ENCODE data around the gene EMP2. TPM values are rescaled to one million over a fixed set of nuclear protein-coding genes. Genes with fewer than 3 reads are reported as not detected.

Gene EMP2
- total RNA-seq, 4 donors from 2014 or later: 34.7 to 53.5 (median 39.6) TPM

- no peak for TF ChIP-seq CTCF (IDR thresholded peaks at IDR 0.05; ENCODE audit: low read depth)
Measured at GRCh38 chr16:10522966-10523365, 57.4 kb downstream of the EMP2 start.

DNA sequence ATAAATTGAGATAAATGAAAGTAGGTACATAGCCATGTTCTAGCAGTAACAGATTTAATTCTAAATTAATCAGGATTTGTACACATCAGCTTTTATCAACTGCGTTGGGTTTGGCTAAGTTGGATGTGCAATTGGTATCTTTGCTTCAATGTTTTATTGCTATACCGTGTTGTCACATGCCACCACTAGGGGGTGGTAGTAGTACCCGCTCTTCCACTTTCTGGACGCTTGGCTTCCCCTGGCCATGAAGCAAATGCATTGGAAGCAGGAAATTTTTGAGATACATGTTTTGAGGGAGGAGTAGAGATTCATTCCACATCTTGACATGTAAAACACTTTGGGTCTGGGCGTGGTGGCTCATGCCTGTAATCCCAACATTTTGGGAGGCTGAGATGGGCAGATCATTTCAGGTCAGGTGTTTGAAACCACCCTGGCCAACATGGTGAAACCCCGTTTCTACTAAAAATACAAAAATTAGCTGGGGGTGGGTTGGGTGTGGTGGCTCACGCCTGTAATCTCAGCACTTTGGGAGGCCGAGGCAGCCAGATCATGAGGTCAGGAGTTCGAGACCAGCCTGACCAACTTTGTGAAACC lies 58.6 kb downstream of the EMP2 start:
- TF ChIP-seq CTCF (IDR thresholded peaks at IDR 0.05; ENCODE audit: low read depth): no peak

- no peak for TF ChIP-seq CTCF (IDR thresholded peaks at IDR 0.05; ENCODE audit: low read depth)
Measured at GRCh38 chr16:10520869-10521578, 59.4 kb downstream of the EMP2 start.

- no peak for TF ChIP-seq CTCF (IDR thresholded peaks at IDR 0.05; ENCODE audit: low read depth)
Measured at GRCh38 chr16:10519929-10520868, 60.2 kb downstream of the EMP2 start.

GRCh38 chr16:10519297-10519696 lies 61.1 kb downstream of the EMP2 start:
- no peak for TF ChIP-seq CTCF (IDR thresholded peaks at IDR 0.05; ENCODE audit: low read depth)

DNA sequence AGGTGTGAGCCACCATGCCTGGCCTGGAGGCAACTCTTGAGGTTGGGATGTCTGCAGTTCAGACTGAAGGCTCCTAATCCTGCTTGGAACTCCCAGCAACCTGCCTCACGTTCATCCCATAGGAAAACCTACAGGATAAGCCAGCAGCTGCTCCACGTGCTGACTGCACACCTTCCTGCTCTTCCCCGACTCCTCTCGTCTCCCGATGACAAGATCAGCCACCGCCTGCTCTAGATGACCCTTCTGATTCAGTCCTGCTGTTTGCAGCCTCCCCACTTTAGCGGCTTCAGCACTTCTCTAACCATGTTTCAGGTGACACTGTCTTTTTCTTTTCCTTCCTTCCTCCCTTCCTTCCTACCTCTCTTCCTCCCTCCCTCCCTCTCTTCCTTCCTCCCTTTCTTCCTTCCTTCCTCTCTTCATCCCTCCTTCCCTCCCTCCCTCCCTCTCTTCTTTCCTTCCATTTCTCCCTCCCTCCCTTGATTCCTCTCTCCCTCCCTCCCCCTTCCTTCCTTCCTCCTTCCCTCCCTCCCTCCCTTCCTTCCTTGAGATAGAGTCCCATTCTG lies 61.8 kb downstream of the EMP2 start:
- TF ChIP-seq CTCF (IDR thresholded peaks at IDR 0.05; ENCODE audit: low read depth): no peak

Data from subcutaneous adipose tissue (tissue), 4 donors.